Neural progenitor cell (in vitro differentiated cells): Measurements from ENCODE around the gene C14orf93. TPM values are rescaled to one million over a fixed set of nuclear protein-coding genes. Genes with fewer than 3 reads are reported as not detected.

Experiments used
- DNase-seq: peaks from one replicate; pipeline ENCODE4 v3.0.0-alpha.2; 2016; ENCODE audit warnings: low spot score
- H2AFZ ChIP-seq: fragments of 200-600 bp; sonication (generic); replicated peaks from 2 replicates; pipeline ENCODE4 v1.6.1; 2016; ENCODE audit warnings: antibody characterized with exemption
- H3F3A ChIP-seq: fragments of 200-600 bp; sonication (generic); 2 replicates; pipeline ENCODE4 v1.6.1; 2016; ENCODE audit warnings: antibody characterized with exemption, low read depth
- H3K27ac ChIP-seq: fragments of 200-600 bp; sonication (generic); 2 replicates; pipeline ENCODE4 v1.5.1; 2016; ENCODE audit warnings: mild to moderate bottlenecking
- H3K27me3 ChIP-seq: fragments of 200-600 bp; sonication (generic); 2 replicates; pipeline ENCODE4 v1.6.1; 2016; ENCODE audit warnings: mild to moderate bottlenecking, moderate library complexity
- H3K36me3 ChIP-seq: fragments of 200-600 bp; sonication (generic); 2 replicates; pipeline ENCODE4 v1.5.1; 2016
- H3K4me1 ChIP-seq: fragments of 200-600 bp; sonication (generic); 2 replicates; pipeline ENCODE4 v1.6.1; 2016; ENCODE audit warnings: mixed run types
- H3K4me2 ChIP-seq: fragments of 200-600 bp; sonication (generic); 2 replicates; pipeline ENCODE4 v1.6.1; 2016
- H3K4me3 ChIP-seq: fragments of 200-600 bp; sonication (generic); 2 replicates; pipeline ENCODE4 v1.5.1; 2016
- H3K79me2 ChIP-seq: fragments of 200-600 bp; sonication (generic); 2 replicates; pipeline ENCODE4 v1.6.1; 2016; ENCODE audit warnings: low read depth
- H3K9ac ChIP-seq: fragments of 200-600 bp; sonication (generic); 2 replicates; pipeline ENCODE4 v1.6.1; 2016
- H3K9me3 ChIP-seq: fragments of 200-600 bp; sonication (generic); 2 replicates; pipeline ENCODE4 v1.5.1; 2016; ENCODE audit warnings: low read depth
- H4K20me1 ChIP-seq: fragments of 200-600 bp; sonication (generic); 2 replicates; pipeline ENCODE4 v1.6.1; 2016; ENCODE audit warnings: low read depth
- H3K27ac Mint-ChIP-seq: 3 replicates; pipeline ENCODE4 v1.8.0; 2021; ENCODE audit warnings: mixed read lengths
- H3K27me3 Mint-ChIP-seq: 2 replicates; pipeline ENCODE4 v1.8.0; 2022; ENCODE audit warnings: low read depth, mild to moderate bottlenecking, inconsistent platforms, moderate library complexity, mixed read lengths; ENCODE audit not compliant: insufficient read depth
- H3K36me3 Mint-ChIP-seq: 3 replicates; pipeline ENCODE4 v1.8.0; 2021; ENCODE audit warnings: mixed read lengths
- H3K4me1 Mint-ChIP-seq: 3 replicates; pipeline ENCODE4 v1.8.0; 2021; ENCODE audit warnings: mixed read lengths
- H3K4me3 Mint-ChIP-seq: 3 replicates; pipeline ENCODE4 v1.8.0; 2021; ENCODE audit warnings: mild to moderate bottlenecking, moderate library complexity, mixed read lengths
- H3K9me3 Mint-ChIP-seq: 3 replicates; pipeline ENCODE4 v1.8.0; 2020; ENCODE audit warnings: mixed read lengths
- CTCF ChIP-seq: fragments of 200-600 bp; sonication (generic); IDR thresholded peaks from 2 replicates; pipeline ENCODE4 v1.5.1; 2017; ENCODE audit warnings: antibody characterized with exemption, mild to moderate bottlenecking
- EZH2 ChIP-seq: fragments of 200-600 bp; sonication (generic); IDR thresholded peaks from 2 replicates; pipeline ENCODE4 v1.6.1; 2017; ENCODE audit warnings: antibody characterized with exemption, mild to moderate bottlenecking, moderate library complexity
- EZH2phosphoT487 ChIP-seq: fragments of 200-600 bp; sonication (generic); IDR thresholded peaks from 2 replicates; pipeline ENCODE4 v1.6.1; 2017; ENCODE audit warnings: antibody characterized with exemption
- total RNA-seq: library from RNA; depleted of rRNA; stranded (reverse); fragments of >200 nt; gene quantifications from 2 replicates; pipeline ENCODE4 v1.2.3, GENCODE V29; 2015; ENCODE audit warnings: low replicate concordance

C14orf93 gene
- total RNA-seq, 1 donor from 2014 or later: 8.2 TPM

- Mint-ChIP-seq H3K27ac (no peak overlapping the region), H3K4me3 (peak overlapping the region; percentile 89), H3K27me3 (peaks cover 8% of the 10 kb centered on the region), H3K36me3 (peaks cover 16% of the 10 kb centered on the region), H3K9me3 (no peaks in the 10 kb centered on the region), H3K4me1 (peaks cover 24% of the 10 kb centered on the region)
- peak overlapping the region; percentile 92 for H3K4me3 ChIP-seq
- H3K4me1 ChIP-seq: peaks cover 5% of the 10 kb centered on the region
- H3K9me3 ChIP-seq: no peaks in the 10 kb centered on the region
- peaks cover 3% of the 10 kb centered on the region for H3K36me3 ChIP-seq
- no peak for TF ChIP-seq EZH2phosphoT487
- TF ChIP-seq CTCF: no peak
- TF ChIP-seq EZH2: no peak
- no peak overlapping the region for H3K9ac ChIP-seq
- H3K79me2 ChIP-seq: peaks cover 7% of the 10 kb centered on the region
- H3K27me3 ChIP-seq: no peaks in the 10 kb centered on the region
- no peak overlapping the region for H3K27ac ChIP-seq
- H3K4me2 ChIP-seq: peak overlapping the region; percentile 94
- peaks cover 41% of the 10 kb centered on the region for H4K20me1 ChIP-seq
- H3F3A ChIP-seq: peaks cover 31% of the 10 kb centered on the region
- no peak for DNase-seq
- H2AFZ ChIP-seq: no peak overlapping the region
Measured at GRCh38 chr14:23055621-23056144, 45.7 kb upstream of the C14orf93 start.

GRCh38 chr14:23055147-23055550 is 45.2 kb upstream of the C14orf93 start:
- no peak for TF ChIP-seq CTCF
- no peak for TF ChIP-seq EZH2phosphoT487
- no peak for TF ChIP-seq EZH2
- Mint-ChIP-seq H3K27me3 (peaks cover 8% of the 10 kb centered on the region), H3K4me1 (peaks cover 23% of the 10 kb centered on the region), H3K36me3 (peaks cover 16% of the 10 kb centered on the region), H3K9me3 (no peaks in the 10 kb centered on the region), H3K4me3 (peak overlapping the region; percentile 27), H3K27ac (no peak overlapping the region)
- no peak for DNase-seq
- H3K79me2 ChIP-seq: peaks cover 7% of the 10 kb centered on the region
- no peaks in the 10 kb centered on the region for H3K9me3 ChIP-seq
- H3K4me2 ChIP-seq: no peak overlapping the region
- no peak overlapping the region for H3K9ac ChIP-seq
- H4K20me1 ChIP-seq: peaks cover 36% of the 10 kb centered on the region
- H3K36me3 ChIP-seq: peaks cover 1% of the 10 kb centered on the region
- H3F3A ChIP-seq: peaks cover 26% of the 10 kb centered on the region
- H3K27ac ChIP-seq: no peak overlapping the region
- H3K4me1 ChIP-seq: peaks cover 5% of the 10 kb centered on the region
- H3K4me3 ChIP-seq: no peak overlapping the region
- no peaks in the 10 kb centered on the region for H3K27me3 ChIP-seq
- H2AFZ ChIP-seq: no peak overlapping the region

- DNase-seq: peak; percentile 39
- TF ChIP-seq EZH2 (no peak), CTCF (peak; percentile 37)
- Mint-ChIP-seq H3K4me1 (peaks cover 20% of the 10 kb centered on the region), H3K27ac (no peak overlapping the region), H3K4me3 (peak overlapping the region; percentile 31), H3K27me3 (peaks cover 8% of the 10 kb centered on the region), H3K36me3 (peaks cover 16% of the 10 kb centered on the region), H3K9me3 (no peaks in the 10 kb centered on the region)
- Histone ChIP-seq H4K20me1 (peaks cover 26% of the 10 kb centered on the region), H3F3A (peaks cover 16% of the 10 kb centered on the region), H3K27me3 (no peaks in the 10 kb centered on the region), H3K27ac (no peak overlapping the region), H3K4me3 (no peak overlapping the region), H3K9me3 (no peaks in the 10 kb centered on the region), H3K36me3 (no peaks in the 10 kb centered on the region), H3K79me2 (peaks cover 7% of the 10 kb centered on the region), H3K4me2 (no peak overlapping the region), H3K4me1 (peaks cover 5% of the 10 kb centered on the region), H2AFZ (no peak overlapping the region), H3K9ac (no peak overlapping the region)
Measured at GRCh38 chr14:23054000-23054811, 44.3 kb upstream of the C14orf93 start.
